GM13976 (cell line): Measurements from ENCODE around the gene F13A1.

Experiments
- DNase-seq: peaks from one replicate; pipeline ENCODE4 v3.0.0; 2012; ENCODE audit warnings: low spot score
- CTCF ChIP-seq: IDR thresholded peaks from 2 replicates; pipeline ENCODE4 v1.5.1; 2012; ENCODE audit warnings: borderline replicate concordance, mild to moderate bottlenecking; ENCODE audit not compliant: insufficient read depth; ENCODE audit errors: extremely low read depth, missing control alignments, control extremely low read depth
- in situ Hi-C: fragments of 300-500 bp; cut with MboI; formaldehyde crosslinking; loops from one replicate; pipeline ENCODE4 v1.12.0; 2022; ENCODE audit warnings: low sequenced_read_pairs, mixed read lengths, inconsistent platforms; ENCODE audit not compliant: unreplicated experiment

F13A1 gene

DNA sequence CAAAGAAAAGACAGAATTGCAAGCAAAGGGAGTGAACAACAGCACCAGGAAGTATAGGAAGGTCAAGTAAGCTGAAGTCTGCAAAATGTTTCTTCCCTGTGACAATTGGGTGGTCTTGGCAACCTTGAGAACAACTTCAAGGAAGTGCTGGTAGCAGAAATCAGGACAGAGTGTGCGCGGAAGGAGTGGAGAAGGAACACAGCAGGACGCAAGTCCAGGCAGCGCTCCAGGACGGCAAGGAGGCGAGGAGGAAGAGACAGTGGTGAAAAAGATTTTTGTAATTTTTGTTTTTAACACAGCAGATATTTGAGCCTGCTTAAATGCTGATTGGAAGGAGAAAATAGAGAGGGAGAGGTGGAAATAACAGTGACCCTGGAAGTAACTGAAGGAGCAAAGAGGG, 141.7 kb downstream of the F13A1 start:
- TF ChIP-seq CTCF: no peak
- in situ Hi-C loops: no loop called here
- no peak for DNase-seq

GRCh38 chr6:6177754-6178153, 142.7 kb downstream of the F13A1 start:
- TF ChIP-seq CTCF: no peak
- no peak for DNase-seq
- in situ Hi-C loops: no loop called here

GRCh38 chr6:6176586-6177228, 143.8 kb downstream of the F13A1 start:
- TF ChIP-seq CTCF: no peak
- no peak for DNase-seq
- in situ Hi-C loops: no loop called here

- in situ Hi-C loops: no loop called here
These were observed 144.3 kb downstream of the F13A1 start for GRCh38 chr6:6176127-6176526.

GRCh38 chr6:6169141-6169540, 151.3 kb downstream of the F13A1 start:
- no peak for DNase-seq
- TF ChIP-seq CTCF: no peak
- in situ Hi-C loops: no loop called here

More at GRCh38 chr6:6176127-6176526, 144.3 kb downstream of the F13A1 start:
- no peak for TF ChIP-seq CTCF
- DNase-seq: no peak

- no peak for DNase-seq
- in situ Hi-C loops: no loop called here
- no peak for TF ChIP-seq CTCF
These were observed 154.4 kb downstream of the F13A1 start for GRCh38 chr6:6166064-6166463.
